ENCODE data around the gene LHX1.

The LHX1 gene

GRCh38 chr17:36937001-36937958 lies at the start of gene LHX1:
LHX1 (plus strand) TSS chr17:36937475; CDS start chr17:36938198, 723 bp downstream.
- TF ChIP-seq EZH2phosphoT487 (IDR thresholded peaks at IDR 0.05; ENCODE audit: borderline replicate concordance, low read length): no peak; the same call in none of the 2 replicates
- TF ChIP-seq, protein P1, sequence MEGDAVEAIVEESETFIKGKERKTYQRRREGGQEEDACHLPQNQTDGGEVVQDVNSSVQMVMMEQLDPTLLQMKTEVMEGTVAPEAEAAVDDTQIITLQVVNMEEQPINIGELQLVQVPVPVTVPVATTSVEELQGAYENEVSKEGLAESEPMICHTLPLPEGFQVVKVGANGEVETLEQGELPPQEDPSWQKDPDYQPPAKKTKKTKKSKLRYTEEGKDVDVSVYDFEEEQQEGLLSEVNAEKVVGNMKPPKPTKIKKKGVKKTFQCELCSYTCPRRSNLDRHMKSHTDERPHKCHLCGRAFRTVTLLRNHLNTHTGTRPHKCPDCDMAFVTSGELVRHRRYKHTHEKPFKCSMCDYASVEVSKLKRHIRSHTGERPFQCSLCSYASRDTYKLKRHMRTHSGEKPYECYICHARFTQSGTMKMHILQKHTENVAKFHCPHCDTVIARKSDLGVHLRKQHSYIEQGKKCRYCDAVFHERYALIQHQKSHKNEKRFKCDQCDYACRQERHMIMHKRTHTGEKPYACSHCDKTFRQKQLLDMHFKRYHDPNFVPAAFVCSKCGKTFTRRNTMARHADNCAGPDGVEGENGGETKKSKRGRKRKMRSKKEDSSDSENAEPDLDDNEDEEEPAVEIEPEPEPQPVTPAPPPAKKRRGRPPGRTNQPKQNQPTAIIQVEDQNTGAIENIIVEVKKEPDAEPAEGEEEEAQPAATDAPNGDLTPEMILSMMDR (IDR thresholded peaks at IDR 0.05; ENCODE audit: low read depth, low read length, poor library complexity, severe bottlenecking): no peak
- H4K20me1 ChIP-seq (ENCODE audit: control insufficient read depth, insufficient read depth, low read depth, low read length): 0 out of 2 replicates have a peak, but pooled peaks cover 8% of the 10 kb centered on the region
- no peaks in the 10 kb centered on the region for H3K9me3 ChIP-seq (ENCODE audit: control insufficient read depth, insufficient read depth, low read length)
- H3K27ac ChIP-seq (ENCODE audit: low read depth, low read length): no peak within 1 kb of the TSS
- H3K4me3 ChIP-seq (ENCODE audit: low read length): peak within 1 kb of the TSS; percentile 44
- no peaks in the 10 kb centered on the region for H3K36me3 ChIP-seq (ENCODE audit: control insufficient read depth, low read length)
- no peaks in the 10 kb centered on the region for H3K79me2 ChIP-seq (ENCODE audit: control insufficient read depth, low read length)
- H3K9me2 ChIP-seq (replicated peaks; ENCODE audit: control insufficient read depth, low read length): no peaks in the 10 kb centered on the region
- H3K4me1 ChIP-seq (ENCODE audit: control insufficient read depth, low read length): peaks cover 33% of the 10 kb centered on the region
- peak within 1 kb of the TSS; percentile 73 for H3K4me2 ChIP-seq (ENCODE audit: low read length)
- H3F3A ChIP-seq (ENCODE audit: control insufficient read depth, insufficient read depth): no peaks in the 10 kb centered on the region
- peaks cover 87% of the 10 kb centered on the region for H3K27me3 ChIP-seq (ENCODE audit: control insufficient read depth, low read length)

GRCh38 chr17:36888236-36888951 lies 48.9 kb upstream of the LHX1 start:
- Histone ChIP-seq H4K20me1 (ENCODE audit: control insufficient read depth, insufficient read depth, low read depth, low read length) (no peaks in the 10 kb centered on the region), H3K79me2 (ENCODE audit: control insufficient read depth, low read length) (no peaks in the 10 kb centered on the region), H3K4me3 (ENCODE audit: low read length) (no peak overlapping the region), H3K9me2 (replicated peaks; ENCODE audit: control insufficient read depth, low read length) (no peaks in the 10 kb centered on the region), H3F3A (ENCODE audit: control insufficient read depth, insufficient read depth) (no peaks in the 10 kb centered on the region), H3K27me3 (ENCODE audit: control insufficient read depth, low read length) (peaks cover 20% of the 10 kb centered on the region), H3K9me3 (ENCODE audit: control insufficient read depth, insufficient read depth, low read length) (no peaks in the 10 kb centered on the region), H3K4me1 (ENCODE audit: control insufficient read depth, low read length) (no peaks in the 10 kb centered on the region), H3K4me2 (ENCODE audit: low read length) (no peak overlapping the region), H3K27ac (ENCODE audit: low read depth, low read length) (no peak overlapping the region), H3K36me3 (ENCODE audit: control insufficient read depth, low read length) (no peaks in the 10 kb centered on the region)
- TF ChIP-seq EZH2phosphoT487 (IDR thresholded peaks at IDR 0.05; ENCODE audit: borderline replicate concordance, low read length): no peak
- TF ChIP-seq, protein P1 (IDR thresholded peaks at IDR 0.05; ENCODE audit: low read depth, low read length, poor library complexity, severe bottlenecking): no peak

DNA sequence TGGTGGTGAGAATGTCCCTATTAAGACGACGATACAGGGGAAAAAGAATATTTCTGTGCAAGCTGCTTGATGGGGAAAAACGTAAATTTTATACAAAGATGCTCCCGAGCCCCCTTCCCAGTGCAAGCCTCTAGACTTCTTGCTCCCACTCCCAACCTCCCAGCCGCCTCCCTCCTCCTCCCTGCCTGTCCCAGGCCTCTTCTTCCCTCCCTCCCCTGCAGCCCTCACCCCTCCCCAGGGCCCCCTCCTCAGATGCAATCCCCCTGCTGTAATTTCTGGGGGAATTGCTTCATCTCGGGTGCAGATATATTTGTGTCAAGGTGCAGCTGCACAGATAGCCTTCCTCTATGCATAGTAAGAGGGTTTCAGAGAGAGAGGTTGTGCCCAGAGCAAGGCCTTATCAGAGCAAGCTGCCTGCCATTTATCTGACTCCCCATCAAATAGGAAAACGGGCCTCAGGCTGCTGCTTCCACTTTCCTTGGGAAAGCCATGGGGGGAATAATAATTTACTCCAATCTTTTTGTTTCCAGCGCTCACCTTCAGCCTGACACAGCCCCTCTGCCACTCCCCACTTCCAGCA lies 47.4 kb upstream of the LHX1 start:
- no peaks in the 10 kb centered on the region for H3K79me2 ChIP-seq (ENCODE audit: control insufficient read depth, low read length)
- H3K36me3 ChIP-seq (ENCODE audit: control insufficient read depth, low read length): no peaks in the 10 kb centered on the region
- no peaks in the 10 kb centered on the region for H3K9me2 ChIP-seq (replicated peaks; ENCODE audit: control insufficient read depth, low read length)
- no peak overlapping the region for H3K27ac ChIP-seq (ENCODE audit: low read depth, low read length)
- no peaks in the 10 kb centered on the region for H3F3A ChIP-seq (ENCODE audit: control insufficient read depth, insufficient read depth)
- no peak overlapping the region for H3K4me3 ChIP-seq (ENCODE audit: low read length)
- H3K9me3 ChIP-seq (ENCODE audit: control insufficient read depth, insufficient read depth, low read length): no peaks in the 10 kb centered on the region
- peaks cover 20% of the 10 kb centered on the region for H3K27me3 ChIP-seq (ENCODE audit: control insufficient read depth, low read length)
- no peak overlapping the region for H3K4me2 ChIP-seq (ENCODE audit: low read length)
- no peaks in the 10 kb centered on the region for H4K20me1 ChIP-seq (ENCODE audit: control insufficient read depth, insufficient read depth, low read depth, low read length)
- H3K4me1 ChIP-seq (ENCODE audit: control insufficient read depth, low read length): no peaks in the 10 kb centered on the region
- TF ChIP-seq EZH2phosphoT487 (IDR thresholded peaks at IDR 0.05; ENCODE audit: borderline replicate concordance, low read length): no peak
- TF ChIP-seq, protein P1 (IDR thresholded peaks at IDR 0.05; ENCODE audit: low read depth, low read length, poor library complexity, severe bottlenecking): no peak
